Type B pancreatic cell (in vitro differentiated cells): ENCODE data around the gene LBH. TPM values are rescaled to one million over a fixed set of nuclear protein-coding genes. Genes with fewer than 3 reads are reported as not detected.

Experiments
- DNase-seq: peaks from one replicate; pipeline ENCODE4 v3.0.0; 2021; ENCODE audit warnings: mixed read lengths; ENCODE audit not compliant: unreplicated experiment; ENCODE audit errors: extremely low spot score
- H3K27ac Mint-ChIP-seq: 2 replicates; pipeline ENCODE4 v1.8.0; 2021; ENCODE audit warnings: mild to moderate bottlenecking, mixed read lengths
- H3K27me3 Mint-ChIP-seq: 2 replicates; pipeline ENCODE4 v1.8.0; 2021; ENCODE audit warnings: mixed read lengths
- H3K36me3 Mint-ChIP-seq: 2 replicates; pipeline ENCODE4 v1.8.0; 2021; ENCODE audit warnings: mixed read lengths
- H3K4me1 Mint-ChIP-seq: one replicate; pipeline ENCODE4 v1.8.0; 2021; ENCODE audit warnings: mixed read lengths; ENCODE audit not compliant: unreplicated experiment
- H3K4me3 Mint-ChIP-seq: 2 replicates; pipeline ENCODE4 v1.8.0; 2021; ENCODE audit warnings: mild to moderate bottlenecking, mixed read lengths
- H3K9me3 Mint-ChIP-seq: 2 replicates; pipeline ENCODE4 v1.8.0; 2021; ENCODE audit warnings: mixed read lengths
- CTCF ChIP-seq: fragments of 200-600 bp; sonication (generic); conservative IDR thresholded peaks from 2 replicates; pipeline ENCODE4 v1.5.0; 2021; ENCODE audit warnings: antibody characterized with exemption, mild to moderate bottlenecking
- total RNA-seq: library from RNA; stranded (reverse); gene quantifications from 2 replicates; pipeline ENCODE4 v1.2.1, GENCODE V29; 2021; ENCODE audit warnings: low replicate concordance

The LBH gene
- total RNA-seq, 1 donor from 2014 or later: 78.5 TPM

GRCh38 chr2:30221531-30221930, 9.8 kb upstream of the LBH start:
- no peak for DNase-seq
- Mint-ChIP-seq H3K27ac (no peak overlapping the region), H3K4me3 (no peak overlapping the region), H3K27me3 (peaks cover 11% of the 10 kb centered on the region), H3K36me3 (no peaks in the 10 kb centered on the region), H3K4me1 (peaks cover 21% of the 10 kb centered on the region), H3K9me3 (no peaks in the 10 kb centered on the region)
- TF ChIP-seq CTCF: no peak

DNA sequence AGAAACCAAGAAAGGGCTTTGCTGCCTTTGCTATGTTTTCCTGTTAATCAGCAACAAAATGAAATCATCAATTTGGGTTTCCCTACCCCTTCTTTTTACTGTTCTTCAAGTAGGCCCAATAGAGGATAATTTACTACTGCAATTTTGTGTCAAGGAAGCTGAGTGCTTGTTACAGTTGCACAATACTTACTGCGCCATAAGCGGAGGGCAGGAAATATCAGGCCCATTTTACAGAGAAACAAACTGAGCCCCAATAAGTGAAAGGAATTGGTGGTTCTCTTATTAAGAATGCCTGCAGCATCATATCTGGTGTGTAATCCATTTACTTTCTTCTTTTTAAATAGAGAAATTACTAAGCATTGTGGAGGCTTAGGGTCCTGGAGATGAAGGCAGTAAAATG, 9.3 kb upstream of the LBH start:
- Mint-ChIP-seq H3K27ac (no peak overlapping the region), H3K4me3 (no peak overlapping the region), H3K36me3 (no peaks in the 10 kb centered on the region), H3K27me3 (peaks cover 11% of the 10 kb centered on the region), H3K4me1 (peaks cover 21% of the 10 kb centered on the region), H3K9me3 (no peaks in the 10 kb centered on the region)
- no peak for DNase-seq
- TF ChIP-seq CTCF: no peak

- H3K27me3 Mint-ChIP-seq: peaks cover 11% of the 10 kb centered on the region
- no peak for DNase-seq
- no peak overlapping the region for H3K27ac Mint-ChIP-seq
- H3K4me1 Mint-ChIP-seq: peaks cover 17% of the 10 kb centered on the region
- H3K4me3 Mint-ChIP-seq: no peak overlapping the region
- H3K36me3 Mint-ChIP-seq: no peaks in the 10 kb centered on the region
- no peak for TF ChIP-seq CTCF
- H3K9me3 Mint-ChIP-seq: no peaks in the 10 kb centered on the region
These were observed 8.5 kb upstream of the LBH start for GRCh38 chr2:30222636-30223360.

GRCh38 chr2:30223413-30223874, 7.9 kb upstream of the LBH start:
- no peak for TF ChIP-seq CTCF
- no peak overlapping the region for H3K4me3 Mint-ChIP-seq
- peaks cover 15% of the 10 kb centered on the region for H3K27me3 Mint-ChIP-seq
- peaks cover 17% of the 10 kb centered on the region for H3K4me1 Mint-ChIP-seq
- H3K27ac Mint-ChIP-seq: no peak overlapping the region
- no peak for DNase-seq
- no peaks in the 10 kb centered on the region for H3K9me3 Mint-ChIP-seq
- no peaks in the 10 kb centered on the region for H3K36me3 Mint-ChIP-seq

DNA sequence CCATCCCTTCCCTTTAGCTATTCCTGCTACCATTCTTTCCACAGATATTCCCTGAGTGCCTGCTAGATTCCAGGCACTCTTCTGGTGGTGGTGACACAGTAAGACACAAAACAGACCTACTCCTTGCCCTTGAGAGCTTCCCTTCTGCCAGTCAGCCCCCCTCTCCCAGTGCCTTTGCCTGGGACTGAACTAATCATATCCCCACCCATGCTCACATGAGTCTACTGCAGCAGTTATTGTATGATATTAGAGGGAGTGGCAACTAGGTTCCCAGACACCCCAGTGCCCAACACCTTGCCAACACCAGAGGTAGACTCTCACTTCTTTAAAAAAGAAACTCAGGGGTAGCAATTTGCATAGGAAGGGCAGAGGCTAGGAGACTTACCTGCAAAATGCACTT, 7.2 kb upstream of the LBH start:
- Mint-ChIP-seq H3K4me3 (peak overlapping the region; percentile 7), H3K4me1 (peaks cover 17% of the 10 kb centered on the region), H3K36me3 (no peaks in the 10 kb centered on the region), H3K27me3 (peaks cover 18% of the 10 kb centered on the region), H3K27ac (no peak overlapping the region), H3K9me3 (no peaks in the 10 kb centered on the region)
- DNase-seq: no peak
- no peak for TF ChIP-seq CTCF
